NOMO-1 treated with dmso at 0.1 percent for 144 hours (cell line): ENCODE measurements around the gene MRPL28.
"Not testable (repeated sequence)": the region's sequence is repeated elsewhere in the genome, so short reads cannot be mapped to it uniquely, and the experiment has no call there.

ENCODE experiments used
- DNase-seq: peaks from one replicate; lab custom pipeline; 2025; ENCODE audit not compliant: unreplicated experiment; lab: John Stamatoyannopoulos, UW

Gene MRPL28

GRCh38 chr16:360698-361336, 9.5 kb downstream of the MRPL28 start:
- DNase-seq = no peak

- no peak for DNase-seq
These were observed 10.3 kb downstream of the MRPL28 start for GRCh38 chr16:359871-360697.

- DNase-seq = no peak
These were observed 11.1 kb downstream of the MRPL28 start for GRCh38 chr16:359067-359763.

- no peak for DNase-seq
These were observed 13.6 kb downstream of the MRPL28 start for GRCh38 chr16:356741-357140.

GRCh38 chr16:354971-355461, 15.3 kb downstream of the MRPL28 start:
- DNase-seq = no peak

GRCh38 chr16:354291-354881, 16.0 kb downstream of the MRPL28 start:
- DNase-seq = no peak

GRCh38 chr16:353404-354290, 16.7 kb downstream of the MRPL28 start:
- no peak for DNase-seq

GRCh38 chr16:352547-353403, 17.6 kb downstream of the MRPL28 start, which contains the start of gene AXIN1:
TSS of gene AXIN1 (minus strand) at chr16:352723. CDS start at chr16:347025, 5,698 bp downstream.
- peak; percentile 94 for DNase-seq

GRCh38 chr16:351804-352520, 18.4 kb downstream of the MRPL28 start:
- DNase-seq = no peak

- DNase-seq = no peak
These were observed 20.1 kb downstream of the MRPL28 start for GRCh38 chr16:350203-350602.

GRCh38 chr16:349211-349610, 21.1 kb downstream of the MRPL28 start:
- no peak for DNase-seq

- not testable (repeated sequence) for DNase-seq
These were observed 21.8 kb downstream of the MRPL28 start for GRCh38 chr16:348495-348894.

GRCh38 chr16:347203-347602, 23.1 kb downstream of the MRPL28 start:
- no peak for DNase-seq

- no peak for DNase-seq
These were observed 23.8 kb downstream of the MRPL28 start for GRCh38 chr16:346587-346986.

GRCh38 chr16:345772-346171, 24.6 kb downstream of the MRPL28 start:
- no peak for DNase-seq

GRCh38 chr16:342455-343213, 27.7 kb downstream of the MRPL28 start:
- DNase-seq = no peak

- not testable (repeated sequence) for DNase-seq
These were observed 28.4 kb downstream of the MRPL28 start for GRCh38 chr16:341974-342336.
